Thyroid gland (tissue), 4 donors: Measurements from ENCODE around the gene ST6GALNAC2.
A peak's percentile ranks its signal among the peaks of the same experiment; 100 is the strongest.

Experiments
- CTCF ChIP-seq, 6 experiments: fragments of 200-600 bp in 3 of 6; fragments of 450-650 bp in 3 of 6; sonication (generic) in 3 of 6; IDR thresholded peaks; one replicate each; pipeline ENCODE4 v1.5.1; 2016 to 2019; ENCODE audit warnings: antibody characterized with exemption in 6 of 6, mild to moderate bottlenecking in 2 of 6, inconsistent platforms in 1 of 6, moderate library complexity in 1 of 6
- POLR2A ChIP-seq, 2 donors: fragments of 450-650 bp; IDR thresholded peaks; one replicate each; pipeline ENCODE4 v1.6.1; 2017; ENCODE audit warnings: antibody characterized with exemption in 2 of 2, mild to moderate bottlenecking in 2 of 2, moderate library complexity in 1 of 2

GRCh38 chr17:76547642-76548202 is 37.9 kb downstream of the ST6GALNAC2 start:
- TF ChIP-seq POLR2A (IDR thresholded peaks at IDR 0.05) = no peak
- TF ChIP-seq CTCF (IDR thresholded peaks at IDR 0.05) = peak in 1 of 6 experiments; percentile 32
